ENCODE measurements around the gene UTS2. TPM values are rescaled to one million over a fixed set of nuclear protein-coding genes. Genes with fewer than 3 reads are reported as not detected.

The UTS2 gene
- polyA plus RNA-seq, 3 donors = 0.11 TPM; not detected in 2

- Histone ChIP-seq H3K36me3 (replicated peaks in 1 of 2; ENCODE audit: control insufficient read depth in 1 of 2, insufficient read depth in 2 of 2, low read length in 2 of 2) (no peaks in the 10 kb centered on the region), H3K4me3 (replicated peaks in 1 of 3; ENCODE audit: low read depth in 2 of 3, low read length in 3 of 3) (no peak overlapping the region), H3K27me3 (ENCODE audit: control insufficient read depth in 2 of 2, insufficient read depth in 2 of 2, low read length in 2 of 2) (no peaks in the 10 kb centered on the region), H4K20me1 (ENCODE audit: insufficient read depth, low read length) (no peaks in the 10 kb centered on the region), H3K4me2 (replicated peaks; ENCODE audit: extremely low read depth, low read length, poor library complexity, severe bottlenecking) (no peak overlapping the region), H3K79me2 (ENCODE audit: insufficient read depth, low read length) (no peaks in the 10 kb centered on the region), H3K9ac (ENCODE audit: insufficient read depth, low read length, poor library complexity, severe bottlenecking) (no peak overlapping the region), H3K27ac (ENCODE audit: low read depth in 1 of 2, low read length in 2 of 2) (no peak overlapping the region), H3K9me3 (replicated peaks in 1 of 2; ENCODE audit: control insufficient read depth in 1 of 2, insufficient read depth in 1 of 2, low read length in 2 of 2) (no peaks in the 10 kb centered on the region), H2AFZ (ENCODE audit: insufficient read depth, low read depth, low read length, poor library complexity, severe bottlenecking) (no peak overlapping the region), H3K4me1 (ENCODE audit: control insufficient read depth in 1 of 2, insufficient read depth in 2 of 2, low read length in 2 of 2) (no peaks in the 10 kb centered on the region)
- 100% methylated on average over 3 of the region's 4 CpGs for WGBS (ENCODE audit: insufficient coverage)
- intact Hi-C loops (cut with micrococcal nuclease) = no loop called here
- DNase-seq = no peak
- Mint-ChIP-seq H3K36me3 (peaks cover 0 to 4% of the 10 kb centered on the region in 2 donors), H3K9me3 (no peaks in the 10 kb centered on the region), H3K27ac (no peak overlapping the region), H3K4me1 (no peaks in the 10 kb centered on the region), H3K4me3 (no peak overlapping the region), H3K27me3 (ENCODE audit: low read depth in 3 of 3) (peaks cover 0 to 4% (median 3%) of the 10 kb centered on the region in 3 donors)
- TF ChIP-seq, protein P1, sequence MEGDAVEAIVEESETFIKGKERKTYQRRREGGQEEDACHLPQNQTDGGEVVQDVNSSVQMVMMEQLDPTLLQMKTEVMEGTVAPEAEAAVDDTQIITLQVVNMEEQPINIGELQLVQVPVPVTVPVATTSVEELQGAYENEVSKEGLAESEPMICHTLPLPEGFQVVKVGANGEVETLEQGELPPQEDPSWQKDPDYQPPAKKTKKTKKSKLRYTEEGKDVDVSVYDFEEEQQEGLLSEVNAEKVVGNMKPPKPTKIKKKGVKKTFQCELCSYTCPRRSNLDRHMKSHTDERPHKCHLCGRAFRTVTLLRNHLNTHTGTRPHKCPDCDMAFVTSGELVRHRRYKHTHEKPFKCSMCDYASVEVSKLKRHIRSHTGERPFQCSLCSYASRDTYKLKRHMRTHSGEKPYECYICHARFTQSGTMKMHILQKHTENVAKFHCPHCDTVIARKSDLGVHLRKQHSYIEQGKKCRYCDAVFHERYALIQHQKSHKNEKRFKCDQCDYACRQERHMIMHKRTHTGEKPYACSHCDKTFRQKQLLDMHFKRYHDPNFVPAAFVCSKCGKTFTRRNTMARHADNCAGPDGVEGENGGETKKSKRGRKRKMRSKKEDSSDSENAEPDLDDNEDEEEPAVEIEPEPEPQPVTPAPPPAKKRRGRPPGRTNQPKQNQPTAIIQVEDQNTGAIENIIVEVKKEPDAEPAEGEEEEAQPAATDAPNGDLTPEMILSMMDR (IDR thresholded peaks at IDR 0.05) = no peak
These were observed 5.3 kb downstream of the UTS2 start for GRCh38 chr1:7847599-7847998.

DNA sequence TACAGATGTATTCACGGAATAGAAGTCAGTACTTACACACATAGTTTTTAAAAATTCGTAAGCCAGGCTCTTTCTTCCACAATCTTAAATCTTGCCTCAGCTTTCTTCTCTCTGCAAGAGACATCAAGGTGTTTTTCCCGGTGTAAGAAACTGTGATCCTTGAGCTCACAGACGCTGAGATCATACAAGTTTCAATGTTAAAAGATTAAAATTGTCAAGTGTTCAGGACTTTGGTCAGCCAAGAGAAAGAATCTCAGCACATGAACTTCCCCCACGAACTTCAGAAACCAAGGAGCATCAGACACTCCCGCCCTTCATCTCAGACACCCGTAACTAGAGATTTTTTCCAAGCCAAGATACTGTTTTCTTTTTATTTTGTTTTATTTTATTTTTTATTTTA, 6.2 kb downstream of the UTS2 start:
- Histone ChIP-seq H3K4me2 (replicated peaks; ENCODE audit: extremely low read depth, low read length, poor library complexity, severe bottlenecking) (no peak overlapping the region), H3K9ac (ENCODE audit: insufficient read depth, low read length, poor library complexity, severe bottlenecking) (no peak overlapping the region), H3K4me3 (replicated peaks in 1 of 3; ENCODE audit: low read depth in 2 of 3, low read length in 3 of 3) (no peak overlapping the region), H3K9me3 (replicated peaks in 1 of 2; ENCODE audit: control insufficient read depth in 1 of 2, insufficient read depth in 1 of 2, low read length in 2 of 2) (no peaks in the 10 kb centered on the region), H3K79me2 (ENCODE audit: insufficient read depth, low read length) (no peaks in the 10 kb centered on the region), H3K36me3 (replicated peaks in 1 of 2; ENCODE audit: control insufficient read depth in 1 of 2, insufficient read depth in 2 of 2, low read length in 2 of 2) (no peaks in the 10 kb centered on the region), H3K4me1 (ENCODE audit: control insufficient read depth in 1 of 2, insufficient read depth in 2 of 2, low read length in 2 of 2) (no peaks in the 10 kb centered on the region), H3K27ac (ENCODE audit: low read depth in 1 of 2, low read length in 2 of 2) (no peak overlapping the region), H3K27me3 (ENCODE audit: control insufficient read depth in 2 of 2, insufficient read depth in 2 of 2, low read length in 2 of 2) (no peaks in the 10 kb centered on the region), H4K20me1 (ENCODE audit: insufficient read depth, low read length) (no peaks in the 10 kb centered on the region), H2AFZ (ENCODE audit: insufficient read depth, low read depth, low read length, poor library complexity, severe bottlenecking) (no peak overlapping the region)
- Mint-ChIP-seq H3K9me3 (no peaks in the 10 kb centered on the region), H3K36me3 (peaks cover 0 to 4% of the 10 kb centered on the region in 2 donors), H3K27ac (no peak overlapping the region), H3K4me1 (no peaks in the 10 kb centered on the region), H3K27me3 (ENCODE audit: low read depth in 3 of 3) (peaks cover 0 to 4% (median 3%) of the 10 kb centered on the region in 3 donors), H3K4me3 (no peak overlapping the region)
- no CpG with 5 or more reads among the region's 7 CpGs for WGBS (ENCODE audit: insufficient coverage)
- intact Hi-C loops (cut with micrococcal nuclease) = no loop called here
- DNase-seq = no peak
- TF ChIP-seq, protein P1 (IDR thresholded peaks at IDR 0.05) = no peak
